ENCODE measurements around the gene ARRDC3.
"Not testable (repeated sequence)": the region's sequence is repeated elsewhere in the genome, so short reads cannot be mapped to it uniquely, and the experiment has no call there.

ARRDC3 gene
- long read RNA-seq, donor 1, full-length matches to known transcripts, result 20 of 26 reads
- long read RNA-seq, donor 1, partial matches to known transcripts, result 6 of 26 reads
- long read RNA-seq, donor 1, other reads (novel, unspliced or antisense), result 0 of 26 reads
- long read RNA-seq, donor 2, full-length matches to known transcripts, result 35 of 61 reads
- long read RNA-seq, donor 2, partial matches to known transcripts, result 26 of 61 reads
- long read RNA-seq, donor 2, other reads (novel, unspliced or antisense), result 0 of 61 reads
- long read RNA-seq, donor 3, full-length matches to known transcripts, result 30 of 35 reads
- long read RNA-seq, donor 3, partial matches to known transcripts, result 5 of 35 reads
- long read RNA-seq, donor 3, other reads (novel, unspliced or antisense), result 0 of 35 reads
- long read RNA-seq, donor 4, full-length matches to known transcripts, result 42 of 71 reads
- long read RNA-seq, donor 4, partial matches to known transcripts, result 29 of 71 reads
- long read RNA-seq, donor 4, other reads (novel, unspliced or antisense), result 0 of 71 reads
- long read RNA-seq, donor 5, full-length matches to known transcripts, result 25 of 25 reads
- long read RNA-seq, donor 5, partial matches to known transcripts, result 0 of 25 reads
- long read RNA-seq, donor 5, other reads (novel, unspliced or antisense), result 0 of 25 reads
- long read RNA-seq, donor 6, full-length matches to known transcripts, result 32 of 64 reads
- long read RNA-seq, donor 6, partial matches to known transcripts, result 32 of 64 reads
- long read RNA-seq, donor 6, other reads (novel, unspliced or antisense), result 0 of 64 reads
- long read RNA-seq, donor 7, full-length matches to known transcripts, result 49 of 114 reads
- long read RNA-seq, donor 7, partial matches to known transcripts, result 65 of 114 reads
- long read RNA-seq, donor 7, other reads (novel, unspliced or antisense), result 0 of 114 reads
- long read RNA-seq, donor 8, full-length matches to known transcripts, result 34 of 51 reads
- long read RNA-seq, donor 8, partial matches to known transcripts, result 17 of 51 reads
- long read RNA-seq, donor 8, other reads (novel, unspliced or antisense), result 0 of 51 reads

- DNase-seq, result peak; percentile 96
Measured at GRCh38 chr5:91383027-91383955, at the start of gene ARRDC3. Gene ARRDC3, minus strand, starts transcription at chr5:91383317. Its CDS starts 225 bp downstream, at chr5:91383092.

- no peak for DNase-seq
Measured at GRCh38 chr5:91430949-91431348, 47.8 kb upstream of the ARRDC3 start.

- no peak for DNase-seq
Measured at GRCh38 chr5:91424638-91425436, 41.7 kb upstream of the ARRDC3 start.

DNA sequence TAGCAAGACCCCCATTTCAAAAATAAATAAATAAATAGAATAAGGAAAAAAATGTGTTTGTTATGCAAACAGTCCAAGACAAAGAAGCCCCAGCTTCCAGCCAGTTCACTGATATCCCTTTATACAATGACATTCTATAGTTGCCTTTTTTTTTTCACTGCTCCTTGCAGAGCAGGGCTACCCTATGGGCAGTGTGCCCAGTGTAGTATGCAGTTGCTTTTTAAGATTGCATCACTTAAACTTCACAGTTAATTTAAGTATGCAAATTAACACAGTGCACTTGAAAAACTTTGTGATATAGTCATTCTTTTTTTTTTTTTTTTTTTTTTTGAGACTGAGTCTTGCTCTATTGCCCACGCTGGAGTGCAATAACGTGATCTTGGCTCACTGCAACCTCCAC lies 40.8 kb upstream of the ARRDC3 start:
- DNase-seq, result no peak

DNA sequence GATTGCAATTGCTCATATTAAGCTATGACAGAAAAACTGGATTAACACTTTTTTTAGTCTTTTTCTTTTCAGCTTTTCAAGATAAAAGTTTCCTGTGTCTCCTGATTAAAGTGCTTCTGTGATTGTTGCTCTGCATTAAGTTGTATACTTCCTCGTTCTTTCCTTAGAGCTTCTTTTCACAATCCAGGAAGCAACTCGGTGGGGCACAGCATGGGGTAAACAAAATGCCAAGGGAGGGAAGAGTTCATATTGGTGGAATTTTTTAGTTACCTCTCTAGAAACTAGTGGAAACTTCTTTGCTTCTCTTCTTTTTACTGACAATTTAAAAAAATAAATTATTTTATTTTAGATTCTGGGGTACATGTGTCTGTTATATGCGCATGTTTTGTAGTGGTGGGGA lies 37.8 kb upstream of the ARRDC3 start:
- no peak for DNase-seq

GRCh38 chr5:91419571-91420537 lies 36.7 kb upstream of the ARRDC3 start:
- peak; percentile 13 for DNase-seq

DNA sequence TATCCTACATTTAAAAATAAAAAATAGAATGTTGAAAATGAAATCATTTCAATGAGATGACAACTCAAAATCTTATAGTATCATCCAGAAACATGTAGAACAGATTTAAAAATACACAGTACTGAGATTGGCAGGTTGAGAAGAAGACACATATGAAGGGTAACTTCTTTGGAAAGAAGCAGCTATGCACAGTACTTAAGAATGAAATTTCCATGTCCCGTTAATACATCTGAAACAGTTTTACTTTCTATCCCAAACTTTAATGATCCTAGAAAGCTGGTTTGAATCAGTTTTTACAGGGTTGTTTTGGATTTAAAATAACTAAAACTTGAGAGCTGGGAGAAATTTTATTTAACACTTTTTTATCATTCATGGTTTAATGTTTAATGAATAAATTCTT lies 36.0 kb upstream of the ARRDC3 start:
- no peak for DNase-seq

GRCh38 chr5:91418158-91418557 lies 35.0 kb upstream of the ARRDC3 start:
- peak; percentile 3 for DNase-seq

DNA sequence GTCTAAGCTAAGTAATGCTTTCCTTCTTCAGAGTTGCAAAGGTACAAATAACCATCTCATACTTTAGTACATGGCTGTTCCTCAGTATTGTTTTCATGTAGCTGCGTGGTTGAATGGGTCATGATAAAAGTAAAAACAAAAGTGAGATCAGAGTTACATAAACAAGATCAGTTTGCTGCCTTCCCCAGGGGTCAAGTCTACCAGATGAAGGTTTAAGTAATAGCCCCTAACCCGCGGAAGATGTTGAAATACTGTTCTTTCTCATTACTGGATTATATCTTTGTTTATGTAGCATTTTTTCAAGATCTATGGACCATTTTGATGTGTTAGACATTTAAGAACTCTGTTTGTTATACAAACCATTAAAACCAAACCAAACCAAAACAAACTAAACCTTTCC lies 34.1 kb upstream of the ARRDC3 start:
- no peak for DNase-seq

DNA sequence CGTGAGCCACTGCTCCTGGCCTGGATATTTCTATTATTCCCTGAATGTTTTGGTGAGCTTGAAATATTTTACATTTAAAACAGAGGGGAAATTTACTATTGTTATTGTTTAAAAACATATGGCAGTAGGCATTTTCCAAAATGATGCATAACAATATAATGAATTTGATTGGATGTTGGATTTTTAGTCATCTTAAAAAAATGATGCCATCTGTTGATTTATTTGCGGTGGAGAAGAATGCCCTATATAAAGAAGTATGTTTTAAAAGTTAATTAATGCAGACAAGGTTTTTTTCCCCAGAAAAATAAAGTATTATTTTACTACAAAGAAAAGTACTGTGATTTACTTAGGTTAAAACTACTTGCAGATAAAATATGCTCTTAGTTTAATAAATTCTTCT lies 33.4 kb upstream of the ARRDC3 start:
- DNase-seq, result no peak

DNA sequence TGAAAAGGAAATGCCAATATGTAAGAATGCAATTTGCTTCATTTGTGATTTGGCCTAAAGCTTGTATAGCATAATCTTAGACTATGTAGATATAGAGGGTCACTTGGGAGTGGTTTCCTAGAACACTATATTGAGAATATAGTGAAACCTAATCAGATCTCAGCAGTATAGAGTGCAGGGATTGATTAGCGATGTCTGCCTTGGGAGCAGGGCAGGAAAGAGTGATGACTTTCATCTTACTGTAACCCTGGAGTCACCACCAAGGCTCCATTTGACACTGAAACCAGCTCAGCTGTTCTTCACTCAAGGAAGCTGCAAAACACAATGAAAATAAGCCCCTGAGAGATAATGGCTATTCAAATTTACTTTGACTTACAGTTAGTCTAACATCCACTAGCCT lies 26.2 kb upstream of the ARRDC3 start:
- no peak for DNase-seq

GRCh38 chr5:91408710-91409109 lies 25.6 kb upstream of the ARRDC3 start:
- no peak for DNase-seq

DNA sequence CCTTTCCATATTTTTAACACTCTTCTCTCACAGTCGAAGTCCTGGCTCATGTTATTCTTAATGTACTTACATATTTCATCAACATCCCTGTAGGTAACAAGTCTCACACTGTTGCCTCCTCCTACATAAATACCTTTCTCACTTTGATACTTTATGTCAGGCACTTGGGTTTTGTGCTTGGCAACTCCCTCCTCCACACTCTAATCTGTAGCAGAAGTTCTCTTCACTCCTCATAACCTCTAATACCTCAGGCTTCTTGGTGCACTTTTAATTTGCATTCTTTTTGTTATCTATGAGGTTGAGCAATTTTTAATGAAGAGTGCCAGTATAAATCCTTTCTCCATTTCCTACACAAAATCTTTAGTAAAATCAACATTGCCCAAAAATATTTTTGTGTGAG lies 24.1 kb upstream of the ARRDC3 start:
- no peak for DNase-seq

- no peak for DNase-seq
Measured at GRCh38 chr5:91403438-91403837, 20.3 kb upstream of the ARRDC3 start.

DNA sequence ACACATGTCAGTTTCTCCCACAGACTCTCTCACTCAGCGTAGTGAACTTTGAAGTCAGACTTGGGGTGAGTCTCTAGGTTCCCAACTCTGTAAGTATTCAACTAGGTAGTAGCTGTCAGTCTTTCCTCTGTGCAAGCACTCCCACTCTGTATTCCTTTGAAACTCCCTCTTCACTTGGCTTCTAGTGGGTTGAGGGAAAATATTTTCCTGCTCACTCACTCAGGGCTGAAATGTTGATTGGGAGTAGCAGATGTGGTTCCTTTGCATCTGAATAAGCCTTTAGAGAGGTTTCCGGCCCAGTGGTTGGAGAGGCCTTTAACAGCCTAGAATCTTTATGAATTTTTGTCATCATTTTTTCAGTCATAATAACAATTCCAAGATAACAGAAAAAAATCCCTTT lies 18.1 kb upstream of the ARRDC3 start:
- DNase-seq, result no peak

DNA sequence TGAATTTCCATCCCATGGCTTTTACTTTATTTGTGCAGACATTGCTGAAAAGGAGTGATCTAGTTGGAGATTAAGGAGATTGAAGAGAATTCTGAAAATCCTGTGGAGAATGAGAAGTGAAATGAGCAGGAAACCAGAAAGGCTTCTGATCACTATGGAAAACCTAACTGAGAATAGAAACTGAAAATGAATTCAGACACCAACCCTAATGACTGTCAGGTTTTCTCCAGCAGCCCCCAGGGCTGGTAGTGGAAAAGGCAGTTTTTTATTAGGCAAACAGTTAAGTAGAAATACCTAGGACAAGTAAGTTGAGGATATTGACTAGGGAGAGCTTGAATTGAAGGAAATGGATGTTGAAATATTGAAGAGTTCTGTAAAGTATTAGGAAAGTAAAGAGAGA lies 14.7 kb upstream of the ARRDC3 start:
- no peak for DNase-seq

DNA sequence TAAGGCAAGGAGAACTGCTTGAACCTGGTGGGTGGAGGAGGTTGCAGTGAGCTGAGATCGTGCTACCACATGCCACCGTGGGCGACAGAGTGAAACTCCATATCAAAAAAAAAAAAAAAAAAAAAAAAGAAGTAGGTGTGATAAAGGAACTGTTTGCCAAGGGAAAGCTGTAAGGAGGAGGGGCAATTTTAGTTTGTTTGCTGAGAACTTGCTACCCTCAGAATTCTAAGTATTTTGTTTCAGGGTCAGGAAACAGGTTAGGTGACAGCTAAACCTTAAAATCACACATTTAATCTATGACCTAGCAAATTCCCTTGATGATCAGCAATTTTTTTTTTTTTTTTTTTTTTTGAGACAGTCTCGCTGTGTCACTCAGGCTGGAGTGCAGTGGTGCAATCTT lies 7.2 kb upstream of the ARRDC3 start:
- DNase-seq, result no peak

GRCh38 chr5:91389555-91389954 lies 6.4 kb upstream of the ARRDC3 start:
- not testable (repeated sequence) for DNase-seq

DNA sequence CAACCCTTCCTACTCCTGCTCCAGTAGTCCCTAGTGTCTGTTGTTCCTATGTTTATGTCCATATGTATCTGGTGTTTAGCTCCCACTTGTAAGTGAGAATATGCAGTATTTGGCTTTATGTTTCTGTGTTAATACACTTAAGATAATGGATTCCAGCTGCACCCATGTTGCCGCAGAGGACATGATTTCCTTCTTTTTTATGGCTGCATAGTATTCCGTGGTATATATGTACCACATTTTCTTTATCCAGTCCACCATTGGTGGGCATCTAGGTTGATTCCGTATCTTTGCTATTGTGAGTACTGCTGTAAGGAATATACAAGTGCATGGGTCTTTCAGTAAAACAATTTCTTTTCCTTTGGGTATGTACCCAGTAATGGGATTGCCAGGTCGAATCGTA lies 5.2 kb upstream of the ARRDC3 start:
- DNase-seq, result no peak

DNA sequence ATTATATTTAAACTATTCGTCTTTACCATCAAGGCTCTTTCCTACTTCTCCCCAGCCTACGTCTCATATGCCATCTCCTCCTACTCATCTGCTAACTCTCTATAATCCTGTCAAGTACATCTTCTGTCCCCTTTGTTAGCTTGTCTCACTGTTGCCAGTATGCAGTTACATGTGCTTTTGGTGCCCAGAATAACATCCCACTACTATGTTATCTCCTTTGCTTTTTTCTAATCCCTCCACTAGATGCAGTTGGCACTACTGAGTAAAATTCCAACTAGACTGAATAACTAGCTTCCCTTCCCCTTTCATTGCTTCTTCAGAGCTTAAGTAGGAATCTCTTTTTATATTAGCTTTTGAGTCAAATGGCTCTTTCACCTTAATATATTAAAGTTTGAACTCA lies 3.0 kb upstream of the ARRDC3 start:
- no peak for DNase-seq
